OCI-LY3 (cell line): ENCODE measurements around the gene DNAH17.

Experiments used
- CTCF ChIP-seq: fragments of 200-600, 300-600 bp; sonication (generic); IDR thresholded peaks from 2 replicates; pipeline ENCODE4 v1.5.1; 2014; ENCODE audit warnings: antibody characterized with exemption, low read length, low read depth
- EZH2phosphoT487 ChIP-seq: fragments of 200-600 bp; shearing (Covaris generic); IDR thresholded peaks from 2 replicates; pipeline ENCODE4 v1.6.1; 2018; ENCODE audit warnings: antibody characterized with exemption, mixed run types, low read depth

GRCh38 chr17:78506454-78507309 is 70.5 kb downstream of the DNAH17 start:
- TF ChIP-seq CTCF (no peak), EZH2phosphoT487 (no peak)
